HepG2 (cell line): Measurements from ENCODE around the gene OPRL1. TPM values are rescaled to one million over a fixed set of nuclear protein-coding genes. Genes with fewer than 3 reads are reported as not detected.
A peak's percentile ranks its signal among the peaks of the same experiment; 100 is the strongest.

Experiments used
- ATAD3A ChIP-seq: sonication (generic); formaldehyde crosslinking; IDR thresholded peaks from 2 replicates; pipeline ENCODE4 v1.4.0; 2020; ENCODE audit warnings: missing genetic modification reagents
- ELF1 ChIP-seq: sonication (generic); formaldehyde crosslinking; IDR thresholded peaks from 2 replicates; pipeline ENCODE4 v1.4.0; 2020; ENCODE audit warnings: missing genetic modification reagents
- FOSL2 ChIP-seq: sonication (generic); formaldehyde crosslinking; IDR thresholded peaks from 2 replicates; pipeline ENCODE4 v1.4.0; 2020; ENCODE audit warnings: missing genetic modification reagents
- HHEX ChIP-seq: IDR thresholded peaks from 2 replicates; pipeline ENCODE4 v1.6.1; 2016; ENCODE audit warnings: control low read depth
- KLF16 ChIP-seq, 2 experiments: sonication (generic) in 1 of 2; formaldehyde crosslinking in 1 of 2; IDR thresholded peaks; 2 replicates each; pipeline versions ENCODE4 v1.6.1 to v1.8.0; 2016 to 2023; ENCODE audit warnings: missing genetic modification reagents in 2 of 2, missing compliant biosample characterization in 1 of 2
- MAFK ChIP-seq, 2 experiments: IDR thresholded peaks in 1 of 2; conservative IDR thresholded peaks in 1 of 2; 2 replicates each; pipeline ENCODE4 v1.6.1; 2011; ENCODE audit warnings: improper control_type of control experiment in 2 of 2, low read length in 2 of 2
- MYNN ChIP-seq: sonication (generic); formaldehyde crosslinking; IDR thresholded peaks from 2 replicates; pipeline ENCODE4 v1.4.0; 2020; ENCODE audit warnings: mild to moderate bottlenecking, low read depth, missing genetic modification reagents
- NFATC3 ChIP-seq: sonication (generic); formaldehyde crosslinking; IDR thresholded peaks from 2 replicates; pipeline ENCODE4 v1.5.1; 2020; ENCODE audit warnings: mild to moderate bottlenecking, missing genetic modification reagents
- NFRKB ChIP-seq: fragments of 450-650 bp; IDR thresholded peaks from 2 replicates; pipeline ENCODE4 v1.6.1; 2017
- NR2F6 ChIP-seq, 2 experiments: IDR thresholded peaks; 2 replicates each; pipeline ENCODE4 v1.6.1; 2016; ENCODE audit warnings: antibody characterized with exemption in 1 of 2, mild to moderate bottlenecking in 1 of 2
- POLR2A ChIP-seq, 2 experiments: IDR thresholded peaks; 2 replicates each; pipeline ENCODE4 v1.6.1; 2011; ENCODE audit warnings: low read depth in 2 of 2, low read length in 2 of 2, mild to moderate bottlenecking in 1 of 2, moderate library complexity in 1 of 2; ENCODE audit not compliant: insufficient read depth in 1 of 2
- POLR2AphosphoS2 ChIP-seq: IDR thresholded peaks from 2 replicates; pipeline ENCODE4 v1.6.1; 2011; ENCODE audit warnings: low read depth, low read length, improper control_type of control experiment
- PRMT3 ChIP-seq: sonication (generic); formaldehyde crosslinking; IDR thresholded peaks from 2 replicates; pipeline ENCODE4 v1.8.1; 2022; ENCODE audit warnings: low read depth, mild to moderate bottlenecking, moderate library complexity, missing genetic modification reagents, borderline replicate concordance
- SMYD3 ChIP-seq: sonication (generic); formaldehyde crosslinking; IDR thresholded peaks from 2 replicates; pipeline ENCODE4 v1.8.1; 2023; ENCODE audit warnings: mild to moderate bottlenecking, missing genetic modification reagents
- SNRNP70 ChIP-seq: fragments of 200-400 bp; formaldehyde crosslinking; IDR thresholded peaks from 2 replicates; pipeline ENCODE4 v1.6.1; 2017; ENCODE audit warnings: mild to moderate bottlenecking, low read depth, low read length, moderate library complexity
- SRF ChIP-seq: IDR thresholded peaks from 2 replicates; pipeline ENCODE4 v1.6.1; 2011; ENCODE audit warnings: mild to moderate bottlenecking, low read depth, low read length, moderate library complexity
- TCF7 ChIP-seq: sonication (generic); IDR thresholded peaks from 2 replicates; pipeline ENCODE4 v1.6.1; 2016; ENCODE audit warnings: antibody characterized with exemption, low read depth
- ZFX ChIP-seq: sonication (generic); formaldehyde crosslinking; IDR thresholded peaks from 2 replicates; pipeline ENCODE4 v1.4.0; 2020; ENCODE audit warnings: mild to moderate bottlenecking, low read depth, missing genetic modification reagents, moderate library complexity
- ZMAT3 ChIP-seq: sonication (generic); formaldehyde crosslinking; conservative IDR thresholded peaks from 2 replicates; pipeline ENCODE4 v1.7.0; 2021; ENCODE audit warnings: missing genetic modification reagents
- ZNF224 ChIP-seq: sonication (generic); formaldehyde crosslinking; IDR thresholded peaks from 2 replicates; pipeline ENCODE4 v1.5.0; 2020; ENCODE audit warnings: mild to moderate bottlenecking, missing genetic modification reagents
- ZNF326 ChIP-seq: sonication (generic); formaldehyde crosslinking; IDR thresholded peaks from 2 replicates; pipeline ENCODE4 v1.4.0; 2020; ENCODE audit warnings: missing genetic modification reagents, borderline replicate concordance
- ZNF552 ChIP-seq: sonication (generic); formaldehyde crosslinking; IDR thresholded peaks from 2 replicates; pipeline ENCODE4 v1.9.0; 2022; ENCODE audit warnings: missing genetic modification reagents, mild to moderate bottlenecking, borderline replicate concordance
- ZNF761 ChIP-seq: sonication (generic); formaldehyde crosslinking; conservative IDR thresholded peaks from 2 replicates; pipeline ENCODE4 v1.4.0; 2020; ENCODE audit warnings: mild to moderate bottlenecking, missing genetic modification reagents
- ZNF816 ChIP-seq: sonication (generic); formaldehyde crosslinking; IDR thresholded peaks from 2 replicates; pipeline ENCODE4 v1.8.0; 2022; ENCODE audit warnings: missing genetic modification reagents, mild to moderate bottlenecking, borderline replicate concordance
- polyA plus RNA-seq, 8 experiments: library from polyadenylated mRNA; depleted of rRNA in 3 of 8; stranded (reverse) in 7 of 8; unstranded in 1 of 8; fragments of >200 nt; fragmentation: Illumina TruSeq in 4 of 8; extraction: Trizol in 4 of 8; gene quantifications; 2 replicates each; pipeline versions ENCODE4 v1.2.1 to v1.2.3, GENCODE V29; 2011 to 2016; ENCODE audit warnings: low read depth in 4 of 8, missing spikeins in 1 of 8, mixed read lengths in 1 of 8; ENCODE audit not compliant: insufficient read depth in 1 of 8
- total RNA-seq, 5 experiments: library from RNA; depleted of rRNA; stranded (reverse); fragments of >200 nt; fragmentation: Illumina TruSeq; extraction: Trizol; gene quantifications; 2 replicates each; pipeline ENCODE4 v1.2.3, GENCODE V29; 2016; ENCODE audit warnings: low read depth in 1 of 5
- TF ChIP-seq, protein P1 (sequence below): sonication (generic); formaldehyde crosslinking; IDR thresholded peaks from 2 replicates; pipeline ENCODE4 v1.5.0; 2020; ENCODE audit warnings: missing genetic modification reagents
- TF ChIP-seq, protein P2 (sequence below): sonication (generic); formaldehyde crosslinking; IDR thresholded peaks from 2 replicates; pipeline ENCODE4 v1.4.0; 2020; ENCODE audit warnings: mild to moderate bottlenecking, missing genetic modification reagents
- TF ChIP-seq, protein P3 (sequence below): sonication (generic); formaldehyde crosslinking; IDR thresholded peaks from 2 replicates; pipeline ENCODE4 v1.8.0; 2022; ENCODE audit warnings: mild to moderate bottlenecking, missing genetic modification reagents, borderline replicate concordance

OPRL1 gene
- total and polyA plus RNA-seq, 2 of the 13 experiments (the other 11 are each of a cell fraction or from before 2014, with no cell fraction given), result 0.35 to 0.71 TPM

DNA sequence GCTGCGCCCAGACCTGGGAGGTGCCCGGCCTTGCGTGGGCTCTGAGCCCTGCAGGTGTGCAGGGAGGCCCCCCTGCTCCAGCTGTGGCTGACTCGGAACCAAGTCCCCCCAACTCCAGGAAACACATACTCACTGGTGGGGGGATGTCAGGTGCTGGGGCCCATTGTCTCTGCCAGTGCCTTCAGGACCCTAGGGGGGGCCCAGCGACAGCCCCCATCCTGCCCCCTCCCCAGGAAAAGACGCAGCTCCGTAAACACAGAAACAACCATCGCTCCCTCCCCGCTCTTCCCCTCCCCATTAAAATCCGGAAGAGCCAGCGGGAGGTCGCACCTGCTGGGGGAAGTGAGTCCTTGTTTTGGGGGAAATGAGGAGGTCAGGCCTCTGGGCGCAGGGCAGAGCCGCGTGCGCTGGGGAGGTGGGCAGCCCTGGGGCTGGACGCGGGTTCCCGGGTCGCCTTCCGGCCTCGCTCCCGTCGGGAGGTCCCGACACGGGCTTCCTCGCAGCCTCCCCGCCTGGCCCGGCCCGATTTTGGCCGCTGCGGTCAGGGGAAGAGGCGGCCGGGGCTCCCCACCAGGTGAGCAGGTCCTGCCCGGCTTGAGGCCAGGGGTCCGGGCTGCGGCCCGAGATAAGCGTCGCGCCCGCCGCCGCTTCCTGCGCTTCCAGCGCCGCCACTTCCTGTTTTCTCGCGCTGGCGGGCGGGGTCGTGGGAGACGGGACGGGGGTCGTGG is 37.7 kb upstream of the OPRL1 start (continued):
- TF ChIP-seq SRF (no peak), ZNF224 (CRISPR knock-in tag) (peak; percentile 89; the same call in 1 of the 2 replicates), ZNF326 (CRISPR knock-in tag) (no peak), MYNN (peak; percentile 49; the same call in 1 of the 2 replicates), ZFX (CRISPR knock-in tag) (peak; percentile 80), HHEX (CRISPR knock-in tag) (no peak), NFATC3 (CRISPR knock-in tag) (no peak), SMYD3 (CRISPR knock-in tag) (no peak), ZMAT3 (0 out of 2 replicates have a peak, but pooled peaks have one; percentile 1), POLR2A (IDR thresholded peaks at IDR 0.05; ENCODE audit: insufficient read depth in 1 of 2, low read depth in 2 of 2, low read length in 2 of 2) (peak in 1 of 2 experiments; percentile 46; a peak in 1 of 4 replicates), NFRKB (no peak), SNRNP70 (no peak), ELF1 (CRISPR knock-in tag) (peak; percentile 83), ATAD3A (CRISPR knock-in tag) (0 out of 2 replicates have a peak, but pooled peaks have one; percentile 48), POLR2AphosphoS2 (no peak; the same call in 1 of the 2 replicates), TCF7 (no peak), ZNF761 (CRISPR knock-in tag) (peak; percentile 79; the same call in 1 of the 2 replicates), PRMT3 (CRISPR knock-in tag) (no peak), ZNF552 (CRISPR knock-in tag) (no peak), MAFK (conservative IDR thresholded peaks at IDR 0.05 in 1 of 2, IDR thresholded peaks at IDR 0.05 in 1 of 2; ENCODE audit: low read length in 2 of 2) (no peak), FOSL2 (no peak; the same call in 1 of the 2 replicates), NR2F6 (IDR thresholded peaks at IDR 0.05) (no peak), NR2F6 (CRISPR knock-in tag; IDR thresholded peaks at IDR 0.05) (no peak), ZNF816 (CRISPR knock-in tag) (peak; percentile 54; the same call in 1 of the 2 replicates), KLF16 (CRISPR knock-in tag; IDR thresholded peaks at IDR 0.05) (peak in 1 of 2 experiments; percentile 74; a peak in 1 of 4 replicates)
- TF ChIP-seq, protein P1, sequence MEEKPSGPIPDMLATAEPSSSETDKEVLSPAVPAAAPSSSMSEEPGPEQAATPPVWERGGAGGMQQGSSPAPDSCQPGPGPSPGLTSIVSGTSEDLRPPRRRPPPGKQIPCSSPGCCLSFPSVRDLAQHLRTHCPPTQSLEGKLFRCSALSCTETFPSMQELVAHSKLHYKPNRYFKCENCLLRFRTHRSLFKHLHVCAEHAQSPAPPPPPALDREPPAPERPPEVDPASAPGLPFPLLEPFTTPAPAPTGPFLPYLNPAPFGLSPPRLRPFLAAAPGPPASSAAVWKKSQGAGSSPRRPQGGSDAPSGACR (CRISPR knock-in tag), result peak; percentile 71; the same call in 1 of the 2 replicates
- TF ChIP-seq, protein P2, sequence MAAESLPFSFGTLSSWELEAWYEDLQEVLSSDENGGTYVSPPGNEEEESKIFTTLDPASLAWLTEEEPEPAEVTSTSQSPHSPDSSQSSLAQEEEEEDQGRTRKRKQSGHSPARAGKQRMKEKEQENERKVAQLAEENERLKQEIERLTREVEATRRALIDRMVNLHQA (CRISPR knock-in tag), result no peak
- TF ChIP-seq, protein P3, sequence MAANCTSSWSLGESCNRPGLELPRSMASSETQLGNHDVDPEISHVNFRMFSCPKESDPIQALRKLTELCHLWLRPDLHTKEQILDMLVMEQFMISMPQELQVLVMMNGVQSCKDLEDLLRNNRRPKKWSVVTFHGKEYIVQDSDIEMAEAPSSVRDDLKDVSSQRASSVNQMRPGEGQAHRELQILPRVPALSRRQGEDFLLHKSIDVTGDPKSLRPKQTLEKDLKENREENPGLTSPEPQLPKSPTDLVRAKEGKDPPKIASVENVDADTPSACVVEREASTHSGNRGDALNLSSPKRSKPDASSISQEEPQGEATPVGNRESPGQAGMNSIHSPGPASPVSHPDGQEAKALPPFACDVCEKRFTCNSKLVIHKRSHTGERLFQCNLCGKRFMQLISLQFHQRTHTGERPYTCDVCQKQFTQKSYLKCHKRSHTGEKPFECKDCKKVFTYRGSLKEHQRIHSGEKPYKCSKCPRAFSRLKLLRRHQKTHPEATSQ (CRISPR knock-in tag), result no peak; the same call in 1 of the 2 replicates
